Keratinocyte (primary cell): ENCODE data around the gene DOK5.

Experiments
- EZH2 ChIP-seq: IDR thresholded peaks from one replicate; pipeline ENCODE4 v1.6.1; 2012; ENCODE audit warnings: inconsistent platforms, mild to moderate bottlenecking, low read length, moderate library complexity
- TF ChIP-seq, protein P1 (sequence below), 3 experiments: IDR thresholded peaks in 1 of 3; conservative IDR thresholded peaks in 1 of 3; optimal IDR thresholded peaks in 1 of 3; 2 replicates in 2 of 3; 3 replicates in 1 of 3; pipeline versions ENCODE3 to v1.5.1; 2011; ENCODE audit warnings: low read length in 3 of 3, mild to moderate bottlenecking in 3 of 3, moderate library complexity in 2 of 3, control low read depth in 1 of 3, inconsistent platforms in 1 of 3; ENCODE audit not compliant: insufficient read depth in 2 of 3; ENCODE audit errors: extremely low read depth in 1 of 3

DNA sequence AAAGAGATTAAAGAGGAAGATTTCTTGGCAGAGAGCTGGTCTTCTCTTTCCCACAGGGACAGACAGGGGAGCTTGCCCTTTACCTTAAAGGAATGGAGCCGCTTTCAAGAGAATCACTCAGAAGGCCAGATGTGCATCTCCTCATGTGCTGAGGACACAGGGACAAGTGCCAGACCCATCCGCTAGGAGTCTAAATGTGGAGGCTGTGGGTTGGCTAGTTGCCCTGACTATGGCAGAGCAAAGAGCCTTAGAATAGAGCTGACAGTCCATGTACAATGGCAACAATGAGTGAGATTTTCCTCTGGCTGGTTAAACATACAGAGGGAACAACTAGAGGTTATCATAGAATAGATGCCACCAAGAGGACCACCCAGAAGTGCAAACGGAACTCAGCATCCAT, 7.3 kb upstream of the DOK5 start:
- TF ChIP-seq, protein P1, sequence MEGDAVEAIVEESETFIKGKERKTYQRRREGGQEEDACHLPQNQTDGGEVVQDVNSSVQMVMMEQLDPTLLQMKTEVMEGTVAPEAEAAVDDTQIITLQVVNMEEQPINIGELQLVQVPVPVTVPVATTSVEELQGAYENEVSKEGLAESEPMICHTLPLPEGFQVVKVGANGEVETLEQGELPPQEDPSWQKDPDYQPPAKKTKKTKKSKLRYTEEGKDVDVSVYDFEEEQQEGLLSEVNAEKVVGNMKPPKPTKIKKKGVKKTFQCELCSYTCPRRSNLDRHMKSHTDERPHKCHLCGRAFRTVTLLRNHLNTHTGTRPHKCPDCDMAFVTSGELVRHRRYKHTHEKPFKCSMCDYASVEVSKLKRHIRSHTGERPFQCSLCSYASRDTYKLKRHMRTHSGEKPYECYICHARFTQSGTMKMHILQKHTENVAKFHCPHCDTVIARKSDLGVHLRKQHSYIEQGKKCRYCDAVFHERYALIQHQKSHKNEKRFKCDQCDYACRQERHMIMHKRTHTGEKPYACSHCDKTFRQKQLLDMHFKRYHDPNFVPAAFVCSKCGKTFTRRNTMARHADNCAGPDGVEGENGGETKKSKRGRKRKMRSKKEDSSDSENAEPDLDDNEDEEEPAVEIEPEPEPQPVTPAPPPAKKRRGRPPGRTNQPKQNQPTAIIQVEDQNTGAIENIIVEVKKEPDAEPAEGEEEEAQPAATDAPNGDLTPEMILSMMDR (optimal IDR thresholded peaks at IDR 0.05 in 1 of 3, IDR thresholded peaks at IDR 0.05 in 1 of 3, conservative IDR thresholded peaks at IDR 0.05 in 1 of 3; ENCODE audit: extremely low read depth in 1 of 3, insufficient read depth in 2 of 3, low read length in 3 of 3), result no peak
- TF ChIP-seq EZH2, result no peak
